Hematopoietic multipotent progenitor cell (in vitro differentiated cells): ENCODE results near the gene TLK1. TPM values are rescaled to one million over a fixed set of nuclear protein-coding genes. Genes with fewer than 3 reads are reported as not detected.
"Not testable (repeated sequence)": the region's sequence is repeated elsewhere in the genome, so short reads cannot be mapped to it uniquely, and the experiment has no call there.

ENCODE experiments used
- DNase-seq, 3 donors: peaks; one replicate each; pipeline ENCODE4 v3.0.0-alpha.2; 2011 to 2015; ENCODE audit warnings: low read depth in 2 of 3, low spot score in 2 of 3
- total RNA-seq: library from RNA; depleted of rRNA; stranded (reverse); fragments of >200 nt; gene quantifications from one replicate; pipeline ENCODE4 v1.2.3, GENCODE V29; 2012

The TLK1 gene
- total RNA-seq, 1 donor = 8.6 TPM

DNA sequence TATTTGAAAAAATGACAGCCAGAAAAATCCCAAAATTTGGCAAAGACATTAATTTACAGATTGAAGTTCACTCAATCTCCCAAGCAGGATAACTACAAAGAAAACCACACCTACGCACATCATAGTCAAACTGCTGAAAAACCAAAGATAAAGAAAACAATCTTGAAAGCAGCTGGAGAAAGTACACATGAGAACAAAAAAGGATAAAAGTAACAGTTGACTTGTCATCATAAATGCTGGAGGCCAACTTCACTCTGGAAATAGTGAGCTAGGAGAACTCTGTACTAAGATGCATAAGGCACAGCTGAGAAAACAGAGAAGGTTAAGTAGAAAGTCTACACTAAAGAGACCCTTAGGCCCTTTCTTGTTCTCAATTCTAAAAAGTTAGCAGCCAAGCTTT is 73.1 kb downstream of the TLK1 start:
- no peak for DNase-seq

DNA sequence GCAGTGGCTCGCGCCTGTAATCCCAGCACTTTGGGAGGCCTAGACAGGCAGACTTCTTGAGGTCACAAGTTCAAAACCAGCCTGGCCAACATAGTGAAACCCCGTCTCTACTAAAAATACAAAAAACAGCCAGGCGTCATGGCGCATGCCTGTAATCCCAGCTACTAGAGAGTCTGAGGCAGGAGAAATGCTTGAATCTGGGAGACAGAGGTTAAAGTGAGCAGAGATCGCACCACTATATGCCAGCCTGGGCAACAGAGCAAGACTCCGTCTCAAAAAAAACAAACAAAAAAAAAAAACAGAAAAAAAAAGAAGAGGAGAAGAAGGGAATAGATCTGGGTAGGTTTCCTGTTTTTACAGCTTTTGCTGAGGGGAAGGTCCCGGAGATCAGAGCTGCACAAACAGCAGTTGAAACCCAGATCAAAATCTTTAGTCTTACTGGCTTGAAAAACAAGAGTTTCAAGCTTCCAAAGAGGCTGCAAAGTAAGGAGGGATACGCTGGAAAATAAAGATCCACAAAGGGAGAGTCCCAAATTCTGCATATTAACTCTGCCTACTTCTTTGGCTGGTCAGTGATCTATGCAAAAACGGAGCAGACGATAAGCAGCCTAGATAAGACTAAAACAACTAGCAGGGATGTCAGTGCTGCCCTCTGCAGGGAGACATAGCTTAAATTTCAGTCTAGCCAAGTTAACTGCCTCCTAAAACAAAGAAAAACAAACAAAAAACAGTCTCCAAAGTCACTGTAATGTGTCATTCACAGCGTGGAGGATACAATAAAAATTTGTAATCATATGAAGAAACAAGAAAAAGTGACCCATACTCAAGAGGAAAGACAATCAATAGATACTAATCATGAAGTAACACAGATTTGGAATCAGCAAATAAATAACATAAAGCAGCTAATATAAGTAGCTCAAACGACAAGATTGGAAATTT is 74.1 kb downstream of the TLK1 start:
- peak; percentile 38 to 77 (median 70) for DNase-seq

DNA sequence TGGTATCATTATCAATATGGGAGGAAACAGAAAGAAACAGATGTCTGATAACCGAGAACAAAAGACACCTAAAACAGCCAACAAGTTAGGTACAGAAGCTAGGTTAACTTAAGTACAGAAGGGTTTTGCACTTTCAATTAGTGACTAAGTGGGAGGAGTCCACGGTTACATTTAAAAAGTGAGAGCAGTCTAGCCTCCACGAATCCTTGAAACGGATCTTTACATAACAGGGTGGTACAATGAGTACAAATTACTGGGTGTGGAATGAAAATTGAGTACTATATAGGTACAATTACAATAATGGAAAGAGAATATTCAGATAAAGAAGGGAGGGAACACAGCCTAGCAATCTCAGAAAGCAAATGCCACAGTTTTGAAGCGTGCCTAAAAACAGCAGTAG is 76.6 kb downstream of the TLK1 start:
- no peak for DNase-seq

DNA sequence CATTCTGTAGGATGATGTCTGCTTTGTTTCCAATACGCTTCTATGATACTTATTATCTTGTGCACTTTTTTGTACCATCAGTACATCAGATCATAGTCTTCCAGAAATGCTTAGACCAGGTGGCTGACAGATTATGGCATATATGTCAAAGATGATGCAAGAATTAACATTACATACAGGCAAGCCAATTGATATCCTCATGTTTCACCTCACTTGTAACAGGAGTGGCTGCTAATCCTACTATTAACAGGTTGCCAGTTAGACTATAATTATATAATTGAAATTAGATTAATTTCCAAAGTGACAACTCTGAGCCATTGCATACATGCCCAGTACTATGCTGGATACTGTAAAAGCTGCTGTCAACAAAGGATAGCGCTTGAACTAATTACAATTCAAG is 77.2 kb downstream of the TLK1 start:
- DNase-seq = no peak

DNA sequence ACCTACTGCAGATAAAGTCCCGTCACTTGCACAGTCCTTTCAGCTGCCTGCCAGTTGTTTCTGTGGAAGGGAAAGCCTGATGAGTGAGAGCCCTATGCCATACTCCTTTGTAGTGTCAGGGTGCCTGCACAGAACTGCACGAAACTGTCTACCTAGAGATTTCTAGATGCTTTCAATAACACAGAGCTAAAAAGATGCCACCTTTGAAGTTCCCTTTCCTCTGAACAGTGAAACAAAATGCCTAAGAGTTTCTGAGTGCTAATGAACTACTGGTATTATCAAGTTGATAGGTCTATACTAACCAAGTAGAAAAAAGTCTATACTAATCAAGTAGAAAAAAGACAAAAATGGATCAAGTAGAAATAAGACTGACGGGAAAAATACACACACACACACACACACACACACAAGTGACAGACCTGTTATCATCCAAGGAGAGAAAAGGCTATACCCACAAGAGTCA is 79.0 kb downstream of the TLK1 start:
- no peak for DNase-seq

DNA sequence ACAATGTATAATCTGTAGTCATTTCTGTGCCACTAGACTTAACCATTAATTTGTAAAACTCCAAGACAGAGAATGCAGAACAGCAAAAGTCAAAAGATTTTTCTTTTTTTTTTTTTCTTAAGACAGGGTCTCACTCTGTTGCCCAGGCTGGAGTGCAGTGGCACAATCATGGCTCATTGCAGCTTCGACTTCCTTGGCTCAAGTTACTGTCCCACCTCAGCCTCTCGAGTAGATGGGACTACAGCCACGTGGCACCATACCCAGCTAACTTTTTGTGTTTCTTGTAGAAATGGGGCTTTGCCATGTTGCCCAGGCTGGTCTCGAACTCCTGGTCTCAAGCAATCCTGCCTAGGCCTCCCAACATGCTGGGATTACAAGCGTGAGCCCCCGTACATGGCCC is 80.1 kb downstream of the TLK1 start:
- DNase-seq = no peak

DNA sequence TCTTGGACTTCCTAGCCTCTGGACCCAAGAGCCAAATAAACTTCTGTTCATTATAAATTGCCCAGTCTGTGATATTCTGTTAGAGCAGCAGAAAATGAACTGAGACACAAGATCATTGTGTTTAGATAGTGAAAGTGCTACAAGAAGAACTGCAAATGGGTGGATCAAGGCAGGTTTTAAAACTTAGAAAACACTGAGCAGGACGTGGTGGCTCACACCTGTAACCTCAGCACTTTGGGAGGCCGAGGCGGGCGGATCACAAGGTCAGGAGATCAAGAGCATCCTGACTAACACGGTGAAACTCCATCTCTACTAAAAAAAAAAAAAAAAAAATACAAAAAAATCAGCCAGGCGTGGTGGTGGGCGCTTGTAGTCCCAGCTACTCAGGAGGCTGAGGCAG is 84.3 kb downstream of the TLK1 start:
- not testable (repeated sequence) for DNase-seq

DNA sequence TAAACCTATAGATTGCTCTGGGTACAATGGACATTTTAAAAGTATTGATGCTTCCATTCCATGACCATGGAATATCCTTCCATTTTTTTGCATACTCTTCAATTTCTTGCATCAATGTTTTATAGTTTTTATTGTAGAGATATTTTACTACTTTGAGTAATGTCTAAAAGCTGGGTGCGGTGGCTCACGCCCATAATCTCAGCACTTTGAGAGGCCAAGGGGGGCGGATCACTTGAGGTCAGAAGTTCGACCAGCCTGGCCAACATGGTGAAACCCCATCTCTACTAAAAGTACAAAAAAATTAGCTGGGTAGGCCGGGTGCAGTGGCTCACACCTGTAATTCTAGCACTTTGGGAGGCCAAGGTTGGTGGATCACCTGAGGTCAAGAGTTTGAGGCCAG is 88.5 kb downstream of the TLK1 start:
- DNase-seq = no peak

DNA sequence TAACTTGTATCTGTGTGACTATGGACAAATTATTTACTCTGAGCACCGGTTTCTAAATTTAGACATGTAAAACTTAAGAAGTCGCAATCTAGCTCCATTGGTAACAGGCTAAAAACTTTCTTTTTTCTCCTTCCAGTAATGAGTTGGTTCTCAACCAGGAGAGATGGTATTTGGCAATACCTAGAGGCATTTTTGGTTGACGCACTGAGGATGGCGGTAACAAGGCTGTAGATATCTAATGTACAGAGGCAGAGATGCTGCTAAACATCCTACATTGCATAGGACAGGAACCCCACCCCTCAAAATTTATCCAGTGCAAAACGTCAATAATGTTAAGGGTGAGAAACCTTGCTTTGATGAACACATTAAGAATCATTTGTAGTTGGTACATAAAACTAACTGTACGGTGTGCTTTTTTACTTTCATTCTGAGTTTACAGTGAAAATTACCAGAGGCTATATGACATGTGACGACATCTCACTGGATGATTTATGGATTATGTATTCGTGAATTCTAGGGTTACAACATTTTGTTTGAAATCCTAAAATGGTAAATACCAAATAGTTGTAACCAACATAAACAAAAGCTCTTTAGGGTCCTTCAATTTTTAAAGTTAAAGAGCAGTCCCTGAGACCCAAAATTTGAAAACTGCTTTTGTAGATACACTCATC is 91.3 kb downstream of the TLK1 start:
- no peak for DNase-seq

DNA sequence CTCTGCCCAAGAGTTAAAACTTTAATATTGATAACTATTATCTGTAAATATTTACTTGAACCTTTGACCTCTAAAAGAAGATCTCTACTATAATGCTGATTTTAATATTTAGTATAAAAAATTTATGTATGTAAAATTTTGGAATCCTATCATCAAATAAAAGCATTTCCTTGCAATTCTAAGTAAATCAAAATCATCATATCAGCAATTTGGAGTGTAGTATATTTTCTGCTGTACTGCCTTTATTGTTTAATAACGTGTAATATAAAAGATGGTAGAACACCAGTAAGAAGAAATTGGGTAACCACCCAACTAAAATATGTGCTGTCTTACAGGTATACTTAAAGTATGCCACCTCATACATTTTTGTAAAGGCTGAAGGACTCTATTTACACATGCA is 94.6 kb downstream of the TLK1 start:
- DNase-seq = no peak

DNA sequence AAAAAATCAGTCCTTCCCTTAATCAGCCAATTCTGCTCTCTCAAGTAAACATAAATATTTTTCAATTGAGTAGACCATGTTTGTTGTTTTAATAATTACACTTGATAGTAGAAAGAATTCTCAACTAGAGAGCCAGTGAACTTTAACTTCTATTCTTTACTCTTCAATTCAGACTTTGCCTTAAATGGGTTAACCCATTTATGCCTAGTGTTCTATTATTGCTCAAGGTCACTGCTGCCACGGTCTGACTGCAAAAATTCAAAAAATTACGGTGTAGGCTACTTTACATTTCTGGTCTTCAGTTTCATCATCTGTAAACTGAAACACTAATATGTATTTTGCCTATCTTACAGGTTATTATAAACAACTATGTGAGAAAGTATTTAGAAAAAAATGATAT is 103.1 kb downstream of the TLK1 start:
- DNase-seq = no peak

DNA sequence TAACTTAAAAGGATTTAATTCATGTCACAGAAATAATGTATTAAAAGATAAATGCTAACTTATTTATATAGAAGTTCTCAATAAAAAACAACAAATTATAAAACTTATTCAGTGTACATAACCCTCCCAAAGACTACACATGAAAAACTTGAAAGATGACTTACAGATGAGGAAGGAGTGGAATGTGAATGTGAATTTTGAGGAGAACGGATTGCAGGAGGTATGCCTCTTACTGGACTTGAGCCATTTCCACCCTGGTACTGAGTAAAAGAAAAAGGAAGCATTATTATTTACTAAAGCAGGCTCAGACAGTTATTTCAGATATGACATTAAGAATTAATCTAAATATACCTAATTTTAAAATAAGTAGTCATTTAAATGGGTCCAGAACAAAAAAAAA is 104.4 kb downstream of the TLK1 start:
- no peak for DNase-seq

DNA sequence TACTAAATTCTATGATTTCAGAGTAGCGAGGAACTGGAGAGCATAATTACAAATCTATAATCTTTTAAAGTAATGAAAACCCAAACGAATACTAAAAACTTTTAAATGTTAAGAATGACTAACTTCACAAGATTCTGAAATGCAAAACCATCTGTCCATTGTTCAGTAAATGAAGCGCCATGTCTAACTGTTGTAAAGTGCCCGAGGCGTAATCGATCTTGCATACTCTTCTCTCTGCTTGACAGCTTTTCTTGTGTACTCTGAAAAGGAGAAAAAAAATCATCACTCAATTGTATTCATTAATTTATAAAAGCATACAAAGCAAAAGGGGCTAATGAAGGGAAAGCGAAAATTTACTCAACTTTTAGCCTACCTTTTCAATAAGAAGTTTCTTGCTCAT is 111.0 kb downstream of the TLK1 start:
- DNase-seq = no peak

DNA sequence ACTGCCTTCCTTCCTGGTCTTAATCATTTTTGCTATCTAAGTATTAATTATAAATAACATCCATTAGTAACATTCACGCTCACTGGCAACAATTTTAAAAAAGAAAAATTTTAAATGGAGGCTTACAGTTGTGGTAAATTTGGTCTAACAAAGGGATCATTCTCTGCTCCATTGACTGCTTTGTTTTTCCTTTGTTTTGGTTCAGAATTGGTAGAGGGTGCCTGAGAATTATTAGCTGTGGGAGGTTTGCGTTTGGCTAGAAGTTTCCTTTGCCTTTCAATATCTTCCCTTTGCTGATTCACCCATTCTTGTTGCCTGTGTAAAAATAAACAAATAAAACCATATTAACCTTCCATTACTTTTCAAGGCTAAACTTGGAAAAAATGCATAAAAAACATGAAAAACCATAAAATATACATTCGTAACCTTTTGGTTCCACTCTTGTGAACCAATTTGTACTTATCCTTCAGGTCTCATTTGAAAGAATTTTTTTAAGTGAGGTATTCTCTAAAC is 114.6 kb downstream of the TLK1 start:
- no peak for DNase-seq

DNA sequence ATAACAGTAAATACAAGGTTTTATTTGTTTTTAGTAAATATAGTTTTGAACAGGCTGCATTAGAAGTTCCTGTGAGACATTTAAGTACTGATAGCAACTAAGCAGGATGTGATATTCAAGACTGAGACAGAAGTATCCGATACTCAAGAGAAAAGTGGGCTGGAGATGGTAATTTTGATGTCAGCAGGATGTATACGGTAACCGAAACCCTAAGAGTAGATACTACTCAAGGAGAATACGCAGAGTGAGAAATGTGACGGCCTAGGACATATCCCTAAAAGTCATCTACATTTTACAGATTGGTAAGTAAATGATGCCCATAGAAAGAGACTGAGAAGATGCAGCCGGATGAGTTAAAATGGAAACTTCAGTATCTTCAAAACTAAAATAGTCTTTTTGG is 116.3 kb downstream of the TLK1 start:
- DNase-seq = no peak

DNA sequence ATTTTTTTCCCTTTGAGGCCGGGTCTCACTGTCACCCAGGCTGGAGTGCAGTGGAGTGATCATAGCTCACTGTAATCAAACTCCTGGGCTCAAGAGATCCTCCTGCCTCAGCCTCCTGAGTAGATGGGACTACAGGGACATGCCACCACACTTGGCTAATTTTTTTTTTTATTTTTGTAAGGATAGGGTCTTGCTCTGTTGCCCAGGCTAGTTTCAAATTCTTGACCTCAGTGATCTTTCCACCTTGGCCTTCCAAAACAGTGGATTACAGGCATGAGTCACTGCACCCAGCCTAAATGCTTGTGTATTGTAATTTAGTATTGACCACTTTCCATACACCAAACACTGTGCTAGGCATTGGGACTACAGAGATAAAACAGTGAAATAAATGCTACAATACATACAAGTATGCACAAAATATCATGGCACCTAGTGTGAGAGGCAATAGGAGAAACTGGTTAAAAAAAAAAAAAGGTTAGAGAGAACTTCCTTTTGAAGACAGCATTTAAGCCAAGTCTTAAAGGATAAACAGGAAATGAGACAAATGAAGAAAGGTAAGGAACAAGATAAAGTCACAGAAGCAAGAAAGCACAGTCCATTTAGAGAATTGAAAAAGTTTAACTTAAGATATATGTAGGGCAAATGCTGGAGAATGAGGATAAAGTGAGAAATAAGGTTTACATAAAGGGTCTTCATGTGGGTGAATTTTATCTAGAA is 118.3 kb downstream of the TLK1 start:
- no peak for DNase-seq

DNA sequence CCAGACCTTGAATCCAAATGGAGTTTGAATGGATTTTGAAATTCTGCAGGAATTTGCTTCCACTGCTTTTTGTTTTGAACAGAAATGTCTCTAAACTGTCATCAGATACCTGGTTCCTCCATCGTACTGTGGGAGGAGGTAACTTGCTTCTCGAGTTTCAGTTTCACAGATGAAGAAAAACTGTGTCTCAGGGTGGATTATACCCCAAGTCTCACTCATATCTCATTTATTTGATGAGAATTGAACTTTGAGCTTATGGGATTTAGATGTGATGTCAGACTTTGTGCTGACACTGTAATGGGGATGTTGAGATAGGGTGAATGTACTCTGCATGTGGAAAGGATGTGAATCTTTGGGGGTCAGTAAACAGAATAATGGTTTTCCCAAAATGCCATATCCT is 124.2 kb downstream of the TLK1 start:
- DNase-seq = no peak

DNA sequence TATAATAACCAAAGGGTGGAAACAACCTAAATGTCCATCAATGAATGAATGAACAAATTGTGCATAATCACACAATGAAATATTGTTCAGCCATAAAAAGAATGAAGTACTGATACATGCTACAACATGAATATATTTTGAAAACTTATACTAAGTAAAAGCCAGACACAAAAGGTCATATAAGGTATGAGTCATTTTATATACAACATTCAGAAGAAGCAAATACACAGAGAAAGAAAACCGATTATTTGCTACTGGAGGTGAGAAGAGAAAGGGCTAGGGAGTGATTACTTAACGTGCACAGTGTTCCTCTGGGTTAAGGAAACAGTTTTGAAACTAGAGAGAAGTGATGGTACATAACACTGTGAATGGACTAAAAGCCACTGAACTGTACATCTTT is 126.4 kb downstream of the TLK1 start:
- no peak for DNase-seq

DNA sequence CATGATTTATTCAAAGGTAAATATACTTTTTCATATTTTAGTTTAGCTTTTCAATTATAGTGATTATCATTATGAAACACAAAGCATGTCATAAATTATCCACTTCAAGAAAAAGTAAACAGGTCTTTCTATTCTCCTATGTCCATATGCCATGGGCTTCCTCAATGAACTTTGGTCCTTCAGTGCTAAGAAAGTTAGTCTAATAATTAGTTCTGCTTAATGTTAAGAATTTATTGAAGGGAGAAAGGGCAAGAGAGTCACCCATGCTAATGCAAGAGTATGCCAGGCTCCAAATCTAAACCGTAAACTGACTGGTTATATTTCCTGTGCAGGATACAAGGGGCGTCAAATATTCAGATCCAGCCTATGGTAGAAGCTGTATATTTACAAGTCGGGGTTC is 135.5 kb downstream of the TLK1 start:
- DNase-seq = no peak

DNA sequence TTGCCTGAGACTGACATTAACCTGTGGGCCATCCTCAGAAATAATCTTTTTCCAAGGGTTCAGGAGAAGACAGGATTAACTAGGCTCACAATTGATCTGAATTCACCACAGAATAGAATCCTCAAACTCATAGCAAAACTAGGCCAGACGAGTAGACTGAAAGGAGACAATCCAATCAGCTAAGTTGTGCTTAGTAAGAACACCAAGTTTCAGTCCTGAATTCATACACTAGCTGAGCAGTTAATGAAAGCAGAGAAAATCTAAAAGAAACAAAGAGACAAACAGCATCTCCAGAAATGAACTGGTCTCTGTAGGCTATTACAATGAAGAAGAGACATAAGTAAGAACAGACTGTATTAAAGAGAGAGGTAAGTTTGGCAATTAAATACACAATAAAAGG is 142.2 kb downstream of the TLK1 start:
- DNase-seq = no peak

DNA sequence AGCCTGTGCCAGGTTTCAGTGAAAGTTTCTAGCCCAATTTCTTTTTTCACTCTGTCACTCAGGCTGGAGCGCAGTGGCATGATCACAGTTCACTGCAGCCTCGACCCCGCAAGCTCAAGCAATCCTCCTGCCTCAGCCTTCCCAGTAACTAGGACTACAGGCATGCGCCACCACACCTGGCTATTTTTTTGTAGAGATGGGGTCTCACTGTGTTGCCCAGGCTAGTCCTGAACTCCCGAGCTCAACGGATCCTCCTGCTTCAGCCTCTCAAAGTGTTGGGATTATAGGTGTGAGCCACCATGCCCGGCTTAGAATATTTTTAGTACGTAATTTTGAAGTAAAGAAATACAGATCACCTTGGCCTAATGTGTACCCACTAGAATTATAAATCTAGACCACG is 144.6 kb downstream of the TLK1 start:
- no peak for DNase-seq
